GM18907 (cell line): ENCODE results near the gene ZNF230.

Experiments used
- ATAC-seq: cut with Tn5 transposase; IDR thresholded peaks from one replicate; pipeline ENCODE4 v1.9.1; 2021; ENCODE audit warnings: mild to moderate bottlenecking, moderate library complexity; ENCODE audit not compliant: unreplicated experiment

Gene ZNF230

DNA sequence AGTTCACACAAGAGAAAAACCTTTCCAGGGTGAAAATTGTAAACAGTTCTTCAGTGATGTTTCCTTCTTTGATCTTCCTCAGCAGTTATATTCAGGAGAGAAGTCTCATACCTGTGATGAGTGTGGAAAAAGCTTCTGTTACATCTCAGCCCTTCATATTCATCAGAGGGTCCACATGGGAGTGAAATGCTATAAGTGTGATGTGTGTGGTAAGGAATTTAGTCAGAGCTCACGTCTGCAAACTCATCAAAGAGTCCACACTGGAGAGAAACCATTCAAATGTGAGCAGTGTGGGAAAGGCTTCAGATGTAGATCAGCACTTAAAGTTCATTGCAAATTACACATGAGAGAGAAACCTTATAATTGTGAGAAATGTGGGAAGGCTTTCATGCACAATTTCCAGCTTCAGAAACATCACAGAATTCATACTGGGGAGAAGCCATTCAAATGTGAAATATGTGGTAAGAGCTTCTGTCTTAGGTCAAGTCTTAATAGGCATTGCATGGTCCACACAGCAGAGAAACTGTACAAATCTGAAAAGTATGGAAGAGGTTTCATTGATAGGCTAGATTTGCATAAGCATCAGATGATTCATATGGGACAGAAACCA is 29.3 kb downstream of the ZNF230 start:
- no peak for ATAC-seq

DNA sequence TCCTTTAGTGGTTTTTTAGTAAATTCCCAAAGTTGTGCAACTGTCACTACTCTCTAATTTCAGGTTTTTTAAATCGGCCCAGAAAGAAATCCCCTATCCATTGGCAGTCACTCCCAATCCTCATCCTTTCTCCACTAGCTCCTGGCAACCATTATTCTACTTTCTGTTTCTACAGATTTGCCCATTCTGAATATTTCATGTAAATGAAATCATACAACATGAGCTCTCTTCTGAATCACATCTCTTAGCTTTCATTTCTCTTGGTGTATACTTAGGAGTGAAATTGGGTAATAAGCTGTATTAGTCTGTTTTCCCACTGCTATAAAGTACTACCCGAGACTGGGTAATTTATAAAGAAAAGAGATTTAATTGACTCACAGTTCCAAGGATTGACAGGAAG is 39.4 kb downstream of the ZNF230 start:
- no peak for ATAC-seq

DNA sequence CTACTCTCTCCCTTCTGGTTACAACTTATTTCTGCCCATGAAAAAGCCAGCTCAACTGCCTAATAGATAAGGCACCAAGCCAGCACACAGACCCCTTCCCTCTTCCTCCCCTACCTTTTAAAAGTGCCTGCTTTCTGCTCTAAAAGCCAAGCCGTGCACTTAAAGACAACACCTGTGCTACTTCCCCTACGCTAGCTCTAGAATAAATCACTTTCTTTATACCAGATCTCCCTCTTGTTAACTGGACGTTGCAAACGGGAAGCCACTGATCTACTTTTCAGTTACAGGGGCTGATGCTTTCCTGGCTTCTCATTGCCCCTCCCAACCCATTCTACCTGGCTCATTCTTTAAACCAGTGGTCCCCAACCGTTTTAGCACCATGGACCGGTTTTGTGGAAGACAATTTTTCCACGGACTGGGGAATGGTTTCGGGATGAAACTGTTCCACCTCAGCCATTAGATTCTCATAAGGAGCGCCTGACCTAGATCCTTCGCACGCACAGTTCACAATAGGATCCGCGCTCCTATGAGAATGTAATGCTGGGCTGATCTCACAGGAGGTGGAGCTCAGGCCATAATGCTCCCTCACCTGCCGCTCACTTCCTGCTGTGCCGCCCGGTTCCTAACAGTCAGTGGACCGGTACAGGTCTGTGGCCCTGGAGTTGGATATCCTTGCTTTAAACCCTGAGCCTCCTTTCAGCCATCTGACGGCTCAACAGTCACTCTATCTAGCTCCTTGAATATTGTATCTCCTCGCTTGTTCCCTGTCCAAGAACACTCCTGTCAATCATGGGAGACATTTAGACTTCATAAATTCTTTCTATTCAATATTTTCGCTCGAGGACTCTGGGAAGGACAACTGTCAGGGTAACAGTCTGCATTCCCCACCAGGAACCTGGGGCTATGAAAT is 48.2 kb downstream of the ZNF230 start:
- ATAC-seq, result peak; percentile 24

DNA sequence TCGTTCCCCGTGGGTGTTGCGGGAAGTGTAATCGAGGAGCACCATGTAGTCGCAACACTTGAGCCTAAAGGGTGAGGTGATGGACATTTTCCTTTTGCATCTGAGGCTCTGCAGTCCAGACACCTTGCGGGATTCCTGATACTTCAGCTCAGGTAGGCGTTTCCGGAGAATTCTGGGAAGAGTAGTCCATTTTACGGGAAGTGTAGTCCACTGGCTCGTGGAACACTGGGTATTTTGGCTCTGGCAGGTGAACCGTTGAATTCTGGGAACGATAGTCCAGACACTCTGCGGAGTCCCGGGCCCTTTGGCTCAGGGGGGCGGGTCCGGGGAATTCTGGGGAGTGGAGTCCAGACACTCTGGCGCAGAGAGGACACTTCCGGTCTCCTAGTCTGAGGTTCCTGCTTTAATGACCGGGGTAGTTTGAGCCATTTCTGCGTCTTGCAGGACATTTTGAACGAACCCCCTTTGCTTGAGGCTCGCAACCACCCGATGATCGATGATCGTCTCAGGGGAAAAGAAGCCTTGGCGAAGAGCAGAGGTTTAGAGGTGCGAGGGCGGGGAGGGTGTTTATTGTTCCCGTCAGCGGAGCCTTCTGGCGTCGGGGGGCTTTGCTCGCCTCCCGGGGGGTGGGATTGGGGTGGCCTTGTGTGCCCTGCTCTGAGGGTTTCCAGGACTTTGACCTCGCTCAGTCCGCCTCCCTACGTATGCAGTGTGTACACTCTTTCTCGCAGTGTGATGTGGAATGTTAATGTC is 49.1 kb downstream of the ZNF230 start, which contains the start of gene ZNF223:
Gene ZNF223, plus strand, starts transcription at position 387 of the 753 bp plus-strand sequence. CDS start 3,141 bp downstream, outside the sequence.
- ATAC-seq, result peak; percentile 72

DNA sequence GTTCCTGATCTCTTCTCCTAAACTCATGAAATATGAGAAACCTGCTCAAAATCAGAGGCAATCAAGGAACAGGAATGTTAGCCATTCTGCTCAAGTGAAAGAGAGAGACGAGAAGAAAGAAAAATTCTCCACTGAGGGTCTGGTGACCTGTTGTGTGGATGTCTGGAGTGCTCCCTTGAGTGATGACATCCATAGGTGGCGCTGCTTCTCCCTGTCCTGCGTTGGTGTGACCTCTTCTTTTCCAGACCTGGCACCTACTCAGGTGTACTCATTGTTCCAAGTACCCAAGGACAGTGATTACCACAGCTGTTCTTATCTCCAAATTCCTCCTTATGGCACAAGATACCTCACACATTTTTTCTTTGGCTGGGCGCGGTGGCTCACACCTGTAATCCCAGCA is 53.1 kb downstream of the ZNF230 start:
- no peak for ATAC-seq

DNA sequence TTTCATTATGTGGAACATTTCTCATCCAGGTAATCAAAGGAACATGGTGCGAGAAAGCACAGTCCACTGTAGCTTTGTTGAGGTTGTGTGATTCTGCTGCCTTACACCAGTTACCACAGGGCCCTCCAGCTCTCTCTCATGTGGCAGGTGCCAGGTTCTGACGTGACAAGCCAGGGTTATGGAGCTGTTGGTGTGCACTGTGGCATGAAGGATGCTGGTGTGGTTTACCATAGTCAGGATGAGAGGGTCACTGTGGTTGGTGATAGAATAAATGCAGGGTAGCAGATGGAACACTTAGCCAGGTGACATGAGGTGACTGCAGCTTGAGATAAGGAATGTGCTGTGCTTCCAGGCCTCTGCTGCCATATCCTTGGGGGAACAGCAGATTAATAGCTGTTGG is 56.5 kb downstream of the ZNF230 start:
- no peak for ATAC-seq

DNA sequence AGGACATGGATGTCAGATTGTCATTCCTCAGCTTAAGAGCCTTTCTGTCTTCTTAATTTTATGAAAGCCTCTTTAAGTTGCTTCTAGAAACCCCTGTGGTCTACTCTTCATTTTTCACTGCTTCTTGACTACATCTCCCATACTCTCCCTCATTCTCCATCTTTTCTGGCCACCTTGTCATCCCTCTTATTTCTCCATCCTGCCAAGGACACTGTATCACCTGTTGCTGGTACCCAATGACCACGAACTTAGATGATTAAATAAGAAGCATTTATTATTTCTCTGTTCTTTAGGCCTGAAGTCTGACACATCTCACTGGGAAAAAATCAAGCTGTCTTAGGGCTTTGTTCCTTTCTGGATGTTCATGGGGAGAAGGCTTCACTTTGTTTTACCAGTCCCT is 58.3 kb downstream of the ZNF230 start:
- no peak for ATAC-seq
